Prostate gland (tissue), 2 donors: ENCODE measurements around the gene CSRP2.

ENCODE experiments used
- CTCF ChIP-seq, 4 experiments: fragments of 200-600 bp in 2 of 4; fragments of 450-650 bp in 2 of 4; sonication (generic) in 2 of 4; IDR thresholded peaks; 1 replicate in 3 of 4; 2 replicates in 1 of 4; pipeline ENCODE4 v1.5.1; 2016 to 2019; ENCODE audit warnings: antibody characterized with exemption in 4 of 4, mild to moderate bottlenecking in 2 of 4, moderate library complexity in 2 of 4
- POLR2A ChIP-seq: fragments of 450-650 bp; IDR thresholded peaks from one replicate; pipeline ENCODE4 v1.6.1; 2016; ENCODE audit warnings: antibody characterized with exemption, mild to moderate bottlenecking

GRCh38 chr12:76847260-76847659 lies 31.6 kb downstream of the CSRP2 start:
- TF ChIP-seq CTCF (IDR thresholded peaks at IDR 0.05) (no peak), POLR2A (no peak)
